HG03442 (cell line): Measurements from ENCODE around the gene L1CAM.

Experiments used
- ATAC-seq: cut with Tn5 transposase; IDR thresholded peaks from one replicate; pipeline ENCODE4 v1.9.1; 2021; ENCODE audit warnings: mild to moderate bottlenecking, moderate library complexity; ENCODE audit not compliant: unreplicated experiment

The L1CAM gene

GRCh38 chrX:153878969-153879653, 6.9 kb downstream of the L1CAM start:
- no peak for ATAC-seq

GRCh38 chrX:153878345-153878744, 7.6 kb downstream of the L1CAM start:
- no peak for ATAC-seq

- no peak for ATAC-seq
Observed at GRCh38 chrX:153877571-153878261, 8.3 kb downstream of the L1CAM start.

- ATAC-seq, result no peak
Observed at GRCh38 chrX:153876112-153876491, 9.9 kb downstream of the L1CAM start.

GRCh38 chrX:153875391-153876111, 10.4 kb downstream of the L1CAM start:
- ATAC-seq, result no peak

DNA sequence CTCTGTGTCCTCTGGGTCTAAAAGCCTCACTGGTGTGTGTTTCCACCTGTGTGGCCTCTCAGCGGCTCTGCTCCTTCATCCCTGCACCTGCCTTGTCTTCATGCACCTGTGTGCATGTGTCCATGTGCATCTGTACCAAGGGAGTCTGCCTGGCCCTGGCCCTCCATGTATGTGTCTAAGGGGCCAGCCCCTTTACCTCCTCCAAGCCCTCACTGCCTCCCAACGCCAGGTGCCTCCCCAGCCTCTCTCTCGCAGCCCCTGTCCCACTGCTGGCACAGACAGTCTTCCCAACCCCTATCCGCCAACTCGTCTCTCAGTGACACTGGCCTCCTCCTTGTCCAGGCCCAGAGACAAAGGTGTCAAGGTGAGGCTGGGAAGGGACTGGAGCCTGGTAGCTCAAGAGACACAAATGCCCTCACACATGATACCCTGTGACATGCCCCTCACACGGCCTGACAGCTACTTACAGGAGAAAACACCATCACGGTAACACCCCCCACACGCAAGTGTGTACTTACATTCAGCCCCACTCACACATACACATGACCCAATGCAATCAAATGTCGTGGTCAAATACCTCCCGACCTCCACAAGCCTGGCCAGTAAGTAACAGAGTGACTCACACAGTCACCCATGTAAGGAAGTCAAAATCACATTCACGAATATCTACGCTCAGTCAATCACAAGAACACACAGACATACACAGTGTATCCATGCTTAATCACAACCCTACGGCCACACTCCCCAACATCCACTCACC, 11.4 kb downstream of the L1CAM start:
- ATAC-seq, result no peak

GRCh38 chrX:153874085-153874365, 11.9 kb downstream of the L1CAM start:
- no peak for ATAC-seq

DNA sequence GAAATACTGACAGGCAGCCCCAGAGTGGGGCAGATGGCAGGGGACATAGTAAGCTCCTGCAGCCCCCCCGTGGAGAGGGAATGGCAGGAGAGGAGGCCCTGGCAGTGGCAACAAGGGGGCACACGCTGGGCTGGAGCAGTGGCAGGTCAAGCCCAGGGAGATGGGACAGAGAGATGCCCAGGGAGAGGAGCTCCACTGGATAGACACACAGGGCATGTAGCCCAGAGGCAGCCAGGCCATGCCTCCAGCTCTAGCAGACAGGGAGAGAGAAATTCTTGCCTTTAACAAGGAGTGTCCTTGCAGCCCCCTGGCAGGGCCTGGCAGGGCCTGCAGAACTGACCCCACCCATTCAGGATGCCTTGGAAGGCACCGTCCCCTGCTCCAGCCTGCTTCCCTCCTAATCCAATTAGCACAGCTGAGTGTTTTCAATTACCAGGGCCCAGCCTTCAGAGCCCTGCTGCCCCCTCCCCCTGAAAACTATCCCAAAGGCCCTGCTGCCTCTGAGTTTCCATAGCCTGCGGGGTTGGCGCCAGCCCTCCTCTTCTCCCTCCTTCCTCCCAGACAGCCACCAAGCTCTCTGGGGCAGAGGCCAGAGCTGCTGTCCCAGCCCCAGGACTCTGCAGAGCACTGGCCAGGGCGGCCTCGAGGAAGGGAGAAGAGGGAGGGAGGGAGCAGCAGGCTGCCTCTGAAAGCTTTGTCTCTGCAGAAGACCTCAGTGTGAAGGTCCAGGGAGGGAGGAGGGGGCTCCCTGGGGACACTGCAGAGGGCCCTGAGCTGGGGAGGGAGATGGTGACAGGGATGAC, 12.5 kb downstream of the L1CAM start:
- no peak for ATAC-seq

- no peak for ATAC-seq
Observed at GRCh38 chrX:153871946-153872878, 13.8 kb downstream of the L1CAM start.

GRCh38 chrX:153871451-153871850, 14.5 kb downstream of the L1CAM start:
- ATAC-seq, result no peak

DNA sequence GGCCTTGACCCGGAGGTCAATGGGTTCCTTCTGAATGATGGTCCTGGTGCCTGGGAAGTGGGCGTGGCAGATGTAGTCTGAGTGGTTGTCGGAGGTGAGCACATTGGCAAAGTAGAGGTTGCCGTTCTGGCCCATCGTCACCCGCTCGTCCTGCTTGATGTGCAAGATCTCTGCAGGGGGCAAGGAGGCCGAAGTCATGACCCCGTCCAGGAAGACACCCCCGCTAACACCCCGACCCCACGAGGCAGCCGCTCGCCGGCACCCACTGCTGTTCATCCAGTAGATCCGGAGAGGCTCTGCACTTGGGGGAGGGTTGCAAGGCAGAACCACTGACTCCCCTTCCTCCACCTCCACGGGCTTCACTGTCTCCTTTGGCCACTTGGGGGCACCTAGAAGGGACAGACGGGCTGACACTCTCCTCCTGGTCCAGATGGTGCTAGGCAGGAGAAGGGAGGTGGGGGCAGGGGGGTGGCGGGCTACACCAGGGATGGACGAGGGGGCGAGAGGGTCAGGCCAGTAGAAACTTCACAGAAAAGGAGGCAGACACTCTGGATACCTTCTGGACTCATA, 15.1 kb downstream of the L1CAM start:
- ATAC-seq, result no peak

GRCh38 chrX:153870288-153870690, 15.7 kb downstream of the L1CAM start:
- no peak for ATAC-seq

DNA sequence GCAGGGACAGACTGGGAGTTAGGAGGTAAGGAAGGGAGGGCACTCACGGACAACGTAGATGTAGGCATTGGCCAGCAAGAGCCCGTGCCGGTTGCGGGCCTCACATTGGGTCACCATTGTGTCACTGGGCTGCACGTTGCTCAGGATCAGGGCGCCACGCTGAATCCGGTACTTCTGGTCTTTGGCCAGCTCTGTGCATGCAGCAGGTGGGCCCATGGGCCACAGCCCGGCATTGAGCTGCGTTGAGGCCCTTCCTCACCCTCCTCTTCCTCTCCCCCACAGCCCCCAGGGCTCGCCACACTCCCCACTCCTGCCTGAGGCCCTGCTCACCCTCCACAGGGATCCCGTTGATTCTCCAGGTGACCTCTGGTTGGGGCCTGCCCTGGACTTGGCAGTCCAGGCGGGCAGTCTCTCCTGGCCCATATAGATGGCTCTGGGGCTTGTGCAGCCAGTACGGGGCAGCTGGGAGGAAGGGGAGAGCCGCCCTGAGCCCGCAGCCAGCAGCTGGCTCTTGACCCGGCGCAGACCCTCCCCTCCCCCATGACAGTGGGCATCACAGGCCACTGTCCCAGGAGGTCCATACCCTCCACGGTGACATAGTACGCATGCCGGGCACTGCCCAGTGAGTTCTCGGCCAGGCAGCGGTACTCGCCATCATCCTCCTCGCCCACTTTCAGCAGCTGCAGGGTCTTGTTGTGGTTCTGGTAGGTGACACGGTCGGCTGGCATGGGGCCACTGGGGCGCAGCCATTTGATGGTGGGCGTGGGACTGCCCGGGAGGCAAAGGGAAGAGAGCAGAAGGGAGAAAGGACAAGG, 16.3 kb downstream of the L1CAM start:
- no peak for ATAC-seq

DNA sequence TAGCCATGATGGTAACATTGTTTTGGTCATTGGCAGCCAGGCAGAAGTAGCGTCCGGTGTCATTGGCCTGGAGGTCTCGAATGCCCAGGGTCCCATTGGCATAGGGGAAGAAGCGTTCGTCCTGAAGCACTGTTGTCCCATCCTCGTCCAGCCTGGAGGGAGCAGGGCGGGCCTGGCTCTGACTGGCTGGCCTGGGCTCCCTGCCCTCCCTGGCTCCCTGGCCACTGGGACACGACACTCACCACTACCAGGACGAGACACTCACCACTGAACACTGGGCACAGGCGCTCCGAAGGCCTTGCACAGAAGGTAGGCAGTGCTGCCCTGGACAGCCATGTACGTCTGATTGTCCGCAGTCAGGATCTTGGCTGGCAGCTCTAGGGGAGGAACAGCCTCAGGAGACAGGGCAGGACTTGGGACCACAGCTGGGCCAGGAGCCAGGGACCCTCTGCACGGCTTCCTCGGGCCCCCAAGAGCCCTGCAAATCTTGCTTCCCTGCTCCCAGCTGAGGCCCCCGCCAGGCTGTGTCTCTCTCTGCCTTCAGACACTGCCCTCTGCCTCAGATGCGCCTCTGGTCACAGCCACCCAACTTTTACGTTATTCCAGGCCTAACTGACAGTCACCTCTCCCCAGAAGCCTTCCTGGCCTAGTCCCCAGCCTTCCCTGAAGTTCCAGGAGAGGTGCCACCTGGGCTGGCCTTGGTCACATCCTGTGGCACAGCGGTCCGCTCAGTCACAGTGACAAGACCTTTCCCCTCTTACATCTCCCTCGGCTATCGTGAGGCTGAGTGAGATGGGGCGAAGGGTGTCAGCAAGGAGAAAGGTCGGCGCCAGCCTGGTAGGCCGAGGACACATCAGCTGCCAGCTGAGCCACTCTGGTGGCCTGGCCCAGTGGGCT, 17.1 kb downstream of the L1CAM start:
- ATAC-seq, result no peak

DNA sequence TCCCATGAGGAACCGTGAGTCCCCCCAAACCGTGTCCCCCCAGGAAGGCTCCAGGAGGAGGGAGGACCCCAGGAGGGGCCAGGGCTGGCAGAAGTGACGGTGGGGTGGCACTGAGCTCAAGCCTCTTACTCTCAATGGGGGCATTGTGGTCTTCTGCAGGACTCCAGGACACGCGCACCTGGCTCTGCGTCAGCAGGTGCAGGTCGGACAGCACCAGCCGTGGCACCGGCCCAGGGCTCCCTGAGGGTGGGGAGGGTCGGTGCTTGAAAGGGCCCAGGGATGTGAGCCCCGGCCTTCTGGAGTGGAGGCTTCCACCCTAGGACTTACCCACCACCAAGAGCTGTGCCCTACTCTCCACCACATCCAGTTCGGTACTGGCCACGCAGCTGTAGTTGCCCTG, 18.3 kb downstream of the L1CAM start:
- no peak for ATAC-seq

- ATAC-seq, result no peak
Observed at GRCh38 chrX:153867139-153867538, 18.8 kb downstream of the L1CAM start.

DNA sequence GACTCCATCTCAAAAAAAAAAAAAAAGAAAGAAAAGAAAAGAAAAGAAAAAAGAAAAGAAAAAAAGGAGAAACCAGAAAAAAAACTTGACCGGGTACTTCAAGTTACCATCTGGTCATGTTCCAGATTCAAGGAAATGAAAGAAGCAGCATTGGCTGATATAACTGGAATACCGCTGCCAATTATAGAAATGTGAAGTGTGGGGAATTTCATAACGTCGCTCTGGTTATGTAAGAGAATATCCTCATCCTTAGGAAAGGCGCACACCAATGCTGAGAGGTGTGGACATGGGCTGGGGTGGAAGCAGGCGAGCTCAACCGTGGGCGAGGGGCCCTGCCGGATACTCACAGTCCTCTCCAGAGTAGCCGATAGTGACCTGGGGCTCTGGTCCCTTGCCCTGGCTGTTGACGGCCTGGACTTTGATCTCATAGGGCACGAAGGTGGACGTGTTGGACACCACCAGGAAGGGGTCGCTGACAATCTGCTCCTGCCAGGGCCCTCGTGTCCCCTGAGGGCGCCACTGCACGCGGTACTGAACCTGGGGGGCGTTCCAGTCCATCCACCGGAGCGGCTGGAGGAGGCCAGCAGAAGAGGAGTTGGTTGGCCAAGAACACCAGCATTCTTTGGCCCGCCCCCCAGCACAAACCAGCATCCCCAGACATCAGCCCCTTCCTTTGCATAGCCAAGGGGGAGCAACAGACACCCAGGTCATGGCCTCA, 19.5 kb downstream of the L1CAM start:
- no peak for ATAC-seq
